HCT116 (cell line): ENCODE measurements around the gene FNDC3B.

ENCODE experiments used
- CEBPB ChIP-seq: IDR thresholded peaks from 2 replicates; pipeline ENCODE4 v1.6.1; 2012; ENCODE audit warnings: low read depth
- CTCF ChIP-seq, 3 experiments: fragments of 200-600 bp in 1 of 3; sonication (generic) in 1 of 3; IDR thresholded peaks in 2 of 3; conservative IDR thresholded peaks in 1 of 3; 2 replicates each; pipeline ENCODE4 v1.5.1; 2012 to 2017; ENCODE audit warnings: low read depth in 2 of 3, low read length in 2 of 3, antibody characterized with exemption in 1 of 3, borderline replicate concordance in 1 of 3, control low read depth in 1 of 3, mild to moderate bottlenecking in 1 of 3, mixed read lengths in 1 of 3, mixed run types in 1 of 3, moderate library complexity in 1 of 3; ENCODE audit not compliant: insufficient read depth in 1 of 3
- EGR1 ChIP-seq: IDR thresholded peaks from 2 replicates; pipeline ENCODE4 v1.6.1; 2012; ENCODE audit warnings: low read depth
- ELF1 ChIP-seq: IDR thresholded peaks from 2 replicates; pipeline ENCODE4 v1.6.1; 2012; ENCODE audit warnings: low read depth, borderline replicate concordance
- EZH2 ChIP-seq: fragments of 200-600 bp; sonication (generic); IDR thresholded peaks from 2 replicates; pipeline ENCODE4 v1.6.1; 2017; ENCODE audit warnings: antibody characterized with exemption, mixed run types
- JUND ChIP-seq: IDR thresholded peaks from 2 replicates; pipeline ENCODE4 v1.6.1; 2012
- MAX ChIP-seq: IDR thresholded peaks from 2 replicates; pipeline ENCODE4 v1.6.1; 2012
- POLR2A ChIP-seq: IDR thresholded peaks from 2 replicates; pipeline ENCODE4 v1.7.0; 2011; ENCODE audit warnings: borderline replicate concordance; ENCODE audit not compliant: insufficient read depth, insufficient read length; ENCODE audit errors: extremely low read depth
- POLR2AphosphoS5 ChIP-seq: IDR thresholded peaks from 2 replicates; pipeline ENCODE4 v1.6.1; 2011; ENCODE audit warnings: mild to moderate bottlenecking, low read depth, low read length, moderate library complexity
- RAD21 ChIP-seq: IDR thresholded peaks from 2 replicates; pipeline ENCODE4 v1.6.1; 2012; ENCODE audit warnings: low read depth, mild to moderate bottlenecking
- SP1 ChIP-seq: IDR thresholded peaks from 2 replicates; pipeline ENCODE4 v1.6.1; 2012; ENCODE audit warnings: low read depth
- TCF7L2 ChIP-seq: IDR thresholded peaks from 2 replicates; pipeline ENCODE4 v1.7.0; 2011; ENCODE audit warnings: borderline replicate concordance, inconsistent platforms; ENCODE audit not compliant: insufficient read depth, insufficient read length; ENCODE audit errors: extremely low read depth
- ZFX ChIP-seq: fragments of 450-650 bp; IDR thresholded peaks from 2 replicates; pipeline ENCODE4 v1.6.1; 2017

GRCh38 chr3:172227340-172228035, 188.1 kb downstream of the FNDC3B start:
- TF ChIP-seq CTCF (IDR thresholded peaks at IDR 0.05 in 2 of 3, conservative IDR thresholded peaks at IDR 0.05 in 1 of 3; ENCODE audit: borderline replicate concordance in 1 of 3, insufficient read depth in 1 of 3, low read depth in 2 of 3, low read length in 2 of 3) (no peak), POLR2A (no peak), POLR2AphosphoS5 (no peak), RAD21 (no peak), SP1 (no peak), EZH2 (no peak), ELF1 (no peak), JUND (no peak), ZFX (no peak), EGR1 (no peak), TCF7L2 (no peak), MAX (no peak), CEBPB (no peak)
